HG03469 (cell line): ENCODE results near the gene MARCKS.

Source experiments
- ATAC-seq: cut with Tn5 transposase; IDR thresholded peaks from one replicate; pipeline ENCODE4 v1.9.1; 2021; ENCODE audit warnings: mild to moderate bottlenecking, moderate library complexity, moderate number of reproducible peaks; ENCODE audit not compliant: unreplicated experiment

The MARCKS gene

GRCh38 chr6:113856625-113857555 is at the start of gene MARCKS:
Gene MARCKS (plus strand): TSS chr6:113857345. CDS start chr6:113857746, 401 bp downstream.
- ATAC-seq = peak; percentile 26

GRCh38 chr6:113809826-113810225 is 47.3 kb upstream of the MARCKS start:
- ATAC-seq = peak; percentile 44

- no peak for ATAC-seq
Measured at GRCh38 chr6:113813142-113813541, 44.0 kb upstream of the MARCKS start.

- no peak for ATAC-seq
Measured at GRCh38 chr6:113818578-113818977, 38.6 kb upstream of the MARCKS start.

- ATAC-seq = no peak
Measured at GRCh38 chr6:113819169-113819830, 37.8 kb upstream of the MARCKS start.

- no peak for ATAC-seq
Measured at GRCh38 chr6:113820761-113821160, 36.4 kb upstream of the MARCKS start.

- no peak for ATAC-seq
Measured at GRCh38 chr6:113821445-113821844, 35.7 kb upstream of the MARCKS start.

- no peak for ATAC-seq
Measured at GRCh38 chr6:113823916-113824315, 33.2 kb upstream of the MARCKS start.

GRCh38 chr6:113824411-113824810 is 32.7 kb upstream of the MARCKS start:
- no peak for ATAC-seq

GRCh38 chr6:113824866-113825265 is 32.3 kb upstream of the MARCKS start:
- ATAC-seq = no peak

GRCh38 chr6:113825781-113826180 is 31.4 kb upstream of the MARCKS start:
- ATAC-seq = no peak

- ATAC-seq = no peak
Measured at GRCh38 chr6:113828984-113829695, 28.0 kb upstream of the MARCKS start.

- no peak for ATAC-seq
Measured at GRCh38 chr6:113829696-113830045, 27.5 kb upstream of the MARCKS start.

- no peak for ATAC-seq
Measured at GRCh38 chr6:113830140-113830539, 27.0 kb upstream of the MARCKS start.

GRCh38 chr6:113833537-113833936 is 23.6 kb upstream of the MARCKS start:
- no peak for ATAC-seq

- ATAC-seq = no peak
Measured at GRCh38 chr6:113837170-113837569, 20.0 kb upstream of the MARCKS start.

GRCh38 chr6:113842165-113842564 is 15.0 kb upstream of the MARCKS start:
- peak; percentile 70 for ATAC-seq

- no peak for ATAC-seq
Measured at GRCh38 chr6:113843500-113844073, 13.6 kb upstream of the MARCKS start.

GRCh38 chr6:113846577-113846976 is 10.6 kb upstream of the MARCKS start:
- no peak for ATAC-seq

GRCh38 chr6:113847447-113847846 is 9.7 kb upstream of the MARCKS start:
- no peak for ATAC-seq

- no peak for ATAC-seq
Measured at GRCh38 chr6:113848280-113848679, 8.9 kb upstream of the MARCKS start.
